Left lung (tissue), 10 donors: ENCODE data around the gene FASTK. TPM values are rescaled to one million over a fixed set of nuclear protein-coding genes. Genes with fewer than 3 reads are reported as not detected.

Experiments used
- ATAC-seq: fragments of 200-7000 bp; cut with Tn5 transposase; one replicate; pipeline ENCODE4 v1.9.1; 2020; ENCODE audit warnings: moderate library complexity
- DNase-seq, 4 donors: peaks; one replicate each; pipeline ENCODE4 v3.0.0-alpha.2; 2013 to 2020
- H3K27ac ChIP-seq, 2 donors: fragments of 200-600 bp; sonication (generic) in 1 of 2; one replicate each; pipeline versions ENCODE4 v1.5.0 to v1.8.0; 2020 to 2021
- H3K27me3 ChIP-seq, 2 donors: fragments of 200-600 bp; sonication (generic) in 1 of 2; one replicate each; pipeline versions ENCODE4 v1.5.0 to v1.8.0; 2020 to 2021
- H3K36me3 ChIP-seq, 2 donors: fragments of 200-600 bp; sonication (generic) in 1 of 2; one replicate each; pipeline versions ENCODE4 v1.5.0 to v1.8.0; 2020 to 2021
- H3K4me1 ChIP-seq, 2 donors: fragments of 200-600 bp; one replicate each; pipeline ENCODE4 v1.8.0; 2021
- H3K4me3 ChIP-seq, 2 donors: fragments of 200-600 bp; sonication (generic) in 1 of 2; one replicate each; pipeline versions ENCODE4 v1.5.0 to v1.8.0; 2020 to 2021; ENCODE audit warnings: mild to moderate bottlenecking in 1 of 2
- H3K9me3 ChIP-seq, 2 donors: fragments of 200-600 bp; sonication (generic) in 1 of 2; one replicate each; pipeline versions ENCODE4 v1.5.0 to v1.8.0; 2020 to 2021
- intact Hi-C, 2 donors: fragments of 100-400 bp; cut with DNase I; formaldehyde crosslinking; loops; one replicate each; pipeline versions ENCODE4 v1.11.2 to v1.14.2; 2022
- polyA plus RNA-seq, 6 donors: library from polyadenylated mRNA; unstranded; fragments of 120-200 nt; gene quantifications; one replicate each; pipeline ENCODE4 v1.2.1, GENCODE V29; 2013; ENCODE audit not compliant: insufficient read length in 6 of 6
- total RNA-seq, 2 donors: library from RNA; stranded (reverse); fragmentation: NEBNext Ultra II Directional; extraction: Animal tissue kit (Norgen Biotek cat#: 25700); gene quantifications; one replicate each; pipeline ENCODE4 v1.2.1, GENCODE V29; 2021
- TF ChIP-seq, protein P1 (sequence below), 2 donors: fragments of 200-600 bp; sonication (generic) in 1 of 2; IDR thresholded peaks; one replicate each; pipeline versions ENCODE4 v1.5.0 to v1.8.0; 2021; ENCODE audit warnings: antibody characterized with exemption in 2 of 2
- donor health status: DM: no; HTN: yes; CAD: no.
- donor health status: DM: no; HTN: no; CAD: no.

FASTK gene
- total and polyA plus RNA-seq, 8 donors = 38.2 to 65.7 (median 54.1) TPM

DNA sequence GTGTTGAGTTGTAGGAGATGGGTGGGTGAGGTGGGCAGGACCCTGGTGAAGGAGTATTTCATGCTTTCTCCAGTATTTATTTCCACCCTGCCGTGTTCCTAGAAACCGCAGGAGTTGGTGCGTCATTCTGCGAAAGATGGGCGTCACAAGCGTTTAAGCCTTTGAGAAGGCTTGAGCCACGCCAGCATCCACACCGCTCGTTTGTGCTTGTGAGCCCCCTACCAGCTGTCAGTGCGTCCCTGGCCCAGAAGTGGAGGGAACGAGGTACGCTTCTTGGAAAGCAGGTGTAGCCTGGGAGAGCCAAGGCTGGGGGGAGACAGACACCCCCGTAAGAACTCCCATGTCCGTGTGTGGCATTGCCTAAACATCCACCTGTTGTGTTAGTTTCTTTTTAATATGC, 11.4 kb upstream of the FASTK start:
- DNase-seq (no peak), ATAC-seq (no peak)
- TF ChIP-seq, protein P1, sequence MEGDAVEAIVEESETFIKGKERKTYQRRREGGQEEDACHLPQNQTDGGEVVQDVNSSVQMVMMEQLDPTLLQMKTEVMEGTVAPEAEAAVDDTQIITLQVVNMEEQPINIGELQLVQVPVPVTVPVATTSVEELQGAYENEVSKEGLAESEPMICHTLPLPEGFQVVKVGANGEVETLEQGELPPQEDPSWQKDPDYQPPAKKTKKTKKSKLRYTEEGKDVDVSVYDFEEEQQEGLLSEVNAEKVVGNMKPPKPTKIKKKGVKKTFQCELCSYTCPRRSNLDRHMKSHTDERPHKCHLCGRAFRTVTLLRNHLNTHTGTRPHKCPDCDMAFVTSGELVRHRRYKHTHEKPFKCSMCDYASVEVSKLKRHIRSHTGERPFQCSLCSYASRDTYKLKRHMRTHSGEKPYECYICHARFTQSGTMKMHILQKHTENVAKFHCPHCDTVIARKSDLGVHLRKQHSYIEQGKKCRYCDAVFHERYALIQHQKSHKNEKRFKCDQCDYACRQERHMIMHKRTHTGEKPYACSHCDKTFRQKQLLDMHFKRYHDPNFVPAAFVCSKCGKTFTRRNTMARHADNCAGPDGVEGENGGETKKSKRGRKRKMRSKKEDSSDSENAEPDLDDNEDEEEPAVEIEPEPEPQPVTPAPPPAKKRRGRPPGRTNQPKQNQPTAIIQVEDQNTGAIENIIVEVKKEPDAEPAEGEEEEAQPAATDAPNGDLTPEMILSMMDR (IDR thresholded peaks at IDR 0.05) = no peak
- Histone ChIP-seq H3K9me3 (no peaks in the 10 kb centered on the region), H3K4me3 (no peak overlapping the region), H3K36me3 (no peaks in the 10 kb centered on the region), H3K27me3 (peaks cover 0 to 9% of the 10 kb centered on the region in 2 donors), H3K4me1 (peaks cover 26 to 78% of the 10 kb centered on the region in 2 donors), H3K27ac (no peak overlapping the region)
- intact Hi-C loops = no loop called here

DNA sequence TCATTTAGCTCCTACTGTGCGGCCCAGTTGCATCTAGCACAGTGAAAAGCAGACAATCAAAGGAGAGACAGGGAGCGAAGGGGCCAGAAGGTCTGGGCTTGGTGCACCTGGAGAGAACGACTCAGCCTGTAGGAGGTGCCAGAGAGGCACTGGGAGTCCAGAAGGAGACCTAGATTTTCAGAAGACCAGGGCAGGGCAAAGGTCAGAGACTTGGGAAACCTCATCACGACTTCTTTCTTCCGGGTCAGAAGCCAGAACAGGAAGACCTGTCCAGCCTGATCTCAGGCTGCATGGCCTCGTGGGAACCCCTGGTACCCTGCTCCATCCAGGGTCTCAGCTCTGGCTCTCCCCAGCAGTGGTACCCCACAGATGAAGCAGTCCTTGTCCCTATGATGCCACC, 10.8 kb upstream of the FASTK start:
- Histone ChIP-seq H3K4me3 (no peak overlapping the region), H3K4me1 (peaks cover 26 to 78% of the 10 kb centered on the region in 2 donors), H3K36me3 (no peaks in the 10 kb centered on the region), H3K9me3 (no peaks in the 10 kb centered on the region), H3K27ac (peak overlapping the region in 1 of 2 donors; percentile 33), H3K27me3 (peaks cover 0 to 12% of the 10 kb centered on the region in 2 donors)
- intact Hi-C loops = no loop called here
- ATAC-seq (no peak), DNase-seq (no peak)
- TF ChIP-seq, protein P1 (IDR thresholded peaks at IDR 0.05) = peak; percentile 12 to 40

DNA sequence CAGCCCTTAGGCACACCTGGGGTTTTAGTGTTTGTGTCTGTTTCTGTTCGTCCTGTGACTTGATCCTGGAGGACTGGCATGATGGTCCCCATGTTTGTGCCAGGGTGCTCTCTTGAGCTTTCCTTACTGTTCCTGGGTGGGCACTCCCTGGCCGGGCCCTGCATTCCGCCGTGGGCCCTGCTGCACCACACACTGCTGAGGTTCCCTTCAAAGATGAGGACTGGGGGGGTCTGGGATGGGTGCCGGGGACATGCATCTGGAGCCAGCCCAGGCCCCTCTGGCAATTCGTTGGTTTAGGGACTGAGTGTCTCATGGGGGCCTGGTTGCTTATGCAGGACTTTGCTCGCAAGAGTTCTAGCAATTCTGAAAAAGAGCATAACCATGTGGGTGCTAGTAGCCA, 10.4 kb upstream of the FASTK start:
- DNase-seq = no peak
- intact Hi-C loops = no loop called here
- peak overlapping the region in 1 of 2 donors; percentile 33 for H3K27ac ChIP-seq
- H3K9me3 ChIP-seq = no peaks in the 10 kb centered on the region
- peaks cover 26 to 78% of the 10 kb centered on the region in 2 donors for H3K4me1 ChIP-seq
- H3K4me3 ChIP-seq = no peak overlapping the region
- TF ChIP-seq, protein P1 (IDR thresholded peaks at IDR 0.05) = no peak
- H3K27me3 ChIP-seq = peaks cover 0 to 12% of the 10 kb centered on the region in 2 donors
- no peak for ATAC-seq
- no peaks in the 10 kb centered on the region for H3K36me3 ChIP-seq

DNA sequence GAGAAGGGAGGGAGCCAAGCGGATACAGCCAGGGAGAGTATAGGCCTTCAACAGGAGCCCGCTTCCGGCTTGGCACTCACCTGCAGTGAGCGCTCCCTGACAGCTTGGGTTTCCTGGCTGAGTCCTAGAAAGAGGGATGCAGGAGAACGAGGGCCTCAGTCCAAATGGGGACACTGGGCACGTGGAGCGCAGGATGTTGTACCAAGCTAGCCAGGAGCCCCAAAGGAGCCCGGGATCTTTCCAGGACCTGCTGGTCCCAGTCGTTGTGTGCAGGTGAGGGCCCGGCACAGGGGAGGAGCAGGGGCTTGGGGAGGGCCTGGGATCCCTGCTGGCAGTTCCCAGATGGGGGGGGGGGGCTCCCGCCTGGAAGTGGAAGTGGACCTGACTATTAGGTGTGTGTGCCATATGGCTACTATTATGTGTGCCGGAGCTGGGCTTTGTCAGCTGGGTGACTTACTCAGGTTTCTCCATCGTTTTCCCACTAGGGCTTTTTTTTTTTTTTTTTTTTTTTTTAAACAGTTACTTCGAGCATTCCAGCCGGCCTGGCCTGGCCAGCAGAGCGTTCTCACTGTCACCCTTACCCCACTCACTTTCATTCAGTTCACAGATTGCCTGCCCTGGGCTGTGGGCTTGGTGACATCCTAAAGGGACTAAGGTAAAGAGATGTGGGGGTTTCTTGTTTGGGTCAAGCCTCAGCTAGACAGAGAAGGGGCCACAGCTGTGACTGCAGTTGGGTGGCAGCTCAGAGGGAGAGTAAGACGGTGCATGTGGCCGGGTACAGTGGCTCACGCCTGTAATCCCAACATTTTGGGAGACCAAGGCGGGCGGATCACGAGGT, 9.5 kb upstream of the FASTK start:
- no peak for ATAC-seq
- TF ChIP-seq, protein P1 (IDR thresholded peaks at IDR 0.05) = no peak
- Histone ChIP-seq H3K27ac (peak overlapping the region; percentile 88 to 92), H3K36me3 (no peaks in the 10 kb centered on the region), H3K4me3 (peak overlapping the region in 1 of 2 donors; percentile 87), H3K9me3 (no peaks in the 10 kb centered on the region), H3K4me1 (peaks cover 30 to 85% of the 10 kb centered on the region in 2 donors), H3K27me3 (peaks cover 0 to 12% of the 10 kb centered on the region in 2 donors)
- intact Hi-C loops = no loop called here
- DNase-seq = peak in 1 of 4 donors; percentile 63

DNA sequence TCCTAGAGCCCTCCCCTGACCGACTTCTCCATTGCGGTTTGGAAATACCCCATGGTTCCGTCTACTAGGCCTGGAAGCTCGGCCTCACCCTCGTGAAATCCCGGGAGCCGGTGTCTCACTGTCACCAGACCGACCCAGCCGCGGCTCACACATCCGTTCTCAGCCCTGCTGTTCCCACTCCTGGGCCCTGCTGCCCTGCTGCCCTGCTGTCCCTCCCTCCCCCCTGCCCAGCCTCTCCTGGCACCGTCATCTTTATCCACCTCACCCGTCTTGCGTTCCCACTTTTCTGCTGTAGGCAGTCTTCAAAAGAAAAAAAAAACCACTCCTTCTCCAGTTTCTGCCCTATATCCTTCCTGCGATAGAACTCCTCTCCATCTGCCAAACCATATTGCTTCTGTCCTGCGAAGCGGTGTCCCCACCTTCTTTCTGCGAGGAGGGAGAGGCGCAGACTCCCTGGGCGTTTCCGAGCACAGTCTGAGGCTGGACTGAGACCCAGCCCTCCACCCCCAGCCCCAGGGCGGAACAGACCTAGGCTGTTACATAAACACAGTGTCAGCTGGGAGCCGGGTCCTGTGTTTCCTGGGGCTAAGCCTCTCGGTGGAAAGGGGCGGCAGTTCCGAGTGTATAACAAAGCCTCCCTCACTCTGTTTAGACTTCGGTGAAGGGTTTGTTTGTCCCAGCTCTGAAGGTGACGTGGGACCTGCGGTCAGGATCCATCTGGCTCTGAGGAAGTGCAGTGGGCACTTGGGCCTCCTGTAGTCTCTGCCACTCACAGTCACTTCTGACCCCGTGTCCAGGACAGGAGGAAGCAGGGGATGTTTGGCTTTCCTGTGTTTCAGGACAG, 8.5 kb upstream of the FASTK start:
- TF ChIP-seq, protein P1 (IDR thresholded peaks at IDR 0.05) = no peak
- peak overlapping the region; percentile 67 to 87 for H3K4me3 ChIP-seq
- intact Hi-C loops = no loop called here
- peaks cover 0 to 12% of the 10 kb centered on the region in 2 donors for H3K27me3 ChIP-seq
- DNase-seq (peak in 3 of 4 donors; percentile 71 to 93 (median 89)), ATAC-seq (peak; percentile 43)
- H3K4me1 ChIP-seq = peaks cover 30 to 85% of the 10 kb centered on the region in 2 donors
- H3K36me3 ChIP-seq = no peaks in the 10 kb centered on the region
- no peaks in the 10 kb centered on the region for H3K9me3 ChIP-seq
- peak overlapping the region; percentile 88 to 92 for H3K27ac ChIP-seq
